ENCODE measurements around the gene PPM1L.

GRCh38 chr3:160753953-160754352 lies 2.1 kb upstream of the PPM1L start:
- TF ChIP-seq CTCF (IDR thresholded peaks at IDR 0.05): no peak
- TF ChIP-seq POLR2A (IDR thresholded peaks at IDR 0.05): no peak
